GM21737 (cell line): ENCODE results near the gene RPS6KA2.

Source experiments
- ATAC-seq: cut with Tn5 transposase; IDR thresholded peaks from one replicate; pipeline ENCODE4 v1.9.1; 2021; ENCODE audit warnings: mild to moderate bottlenecking, moderate library complexity; ENCODE audit not compliant: unreplicated experiment

RPS6KA2 gene

GRCh38 chr6:166579237-166579850, 47.7 kb downstream of the RPS6KA2 start:
- no peak for ATAC-seq

GRCh38 chr6:166578536-166579236, 48.4 kb downstream of the RPS6KA2 start:
- ATAC-seq, result no peak

- ATAC-seq, result no peak
Measured at GRCh38 chr6:166575205-166575604, 51.8 kb downstream of the RPS6KA2 start.

GRCh38 chr6:166573511-166574216, 53.4 kb downstream of the RPS6KA2 start:
- ATAC-seq, result no peak

GRCh38 chr6:166572370-166573261, 54.4 kb downstream of the RPS6KA2 start:
- no peak for ATAC-seq

GRCh38 chr6:166570929-166571713, 55.9 kb downstream of the RPS6KA2 start:
- no peak for ATAC-seq

- no peak for ATAC-seq
Measured at GRCh38 chr6:166569206-166569605, 57.8 kb downstream of the RPS6KA2 start.

GRCh38 chr6:166567813-166568212, 59.2 kb downstream of the RPS6KA2 start:
- no peak for ATAC-seq

- no peak for ATAC-seq
Measured at GRCh38 chr6:166567107-166567506, 59.9 kb downstream of the RPS6KA2 start.

GRCh38 chr6:166566026-166567011, 60.7 kb downstream of the RPS6KA2 start:
- no peak for ATAC-seq

- ATAC-seq, result no peak
Measured at GRCh38 chr6:166565084-166565967, 61.7 kb downstream of the RPS6KA2 start.

- ATAC-seq, result no peak
Measured at GRCh38 chr6:166563805-166564204, 63.2 kb downstream of the RPS6KA2 start.

GRCh38 chr6:166563200-166563599, 63.9 kb downstream of the RPS6KA2 start:
- ATAC-seq, result no peak

GRCh38 chr6:166562726-166563125, 64.3 kb downstream of the RPS6KA2 start:
- no peak for ATAC-seq

- ATAC-seq, result no peak
Measured at GRCh38 chr6:166561771-166562359, 65.2 kb downstream of the RPS6KA2 start.

GRCh38 chr6:166560222-166560621, 66.8 kb downstream of the RPS6KA2 start:
- no peak for ATAC-seq

- no peak for ATAC-seq
Measured at GRCh38 chr6:166559662-166560061, 67.4 kb downstream of the RPS6KA2 start.

GRCh38 chr6:166559211-166559610, 67.8 kb downstream of the RPS6KA2 start:
- ATAC-seq, result no peak
